ENCODE results near the gene BTBD17.
"Not testable (repeated sequence)": the region's sequence is repeated elsewhere in the genome, so short reads cannot be mapped to it uniquely, and the experiment has no call there.

The BTBD17 gene

DNA sequence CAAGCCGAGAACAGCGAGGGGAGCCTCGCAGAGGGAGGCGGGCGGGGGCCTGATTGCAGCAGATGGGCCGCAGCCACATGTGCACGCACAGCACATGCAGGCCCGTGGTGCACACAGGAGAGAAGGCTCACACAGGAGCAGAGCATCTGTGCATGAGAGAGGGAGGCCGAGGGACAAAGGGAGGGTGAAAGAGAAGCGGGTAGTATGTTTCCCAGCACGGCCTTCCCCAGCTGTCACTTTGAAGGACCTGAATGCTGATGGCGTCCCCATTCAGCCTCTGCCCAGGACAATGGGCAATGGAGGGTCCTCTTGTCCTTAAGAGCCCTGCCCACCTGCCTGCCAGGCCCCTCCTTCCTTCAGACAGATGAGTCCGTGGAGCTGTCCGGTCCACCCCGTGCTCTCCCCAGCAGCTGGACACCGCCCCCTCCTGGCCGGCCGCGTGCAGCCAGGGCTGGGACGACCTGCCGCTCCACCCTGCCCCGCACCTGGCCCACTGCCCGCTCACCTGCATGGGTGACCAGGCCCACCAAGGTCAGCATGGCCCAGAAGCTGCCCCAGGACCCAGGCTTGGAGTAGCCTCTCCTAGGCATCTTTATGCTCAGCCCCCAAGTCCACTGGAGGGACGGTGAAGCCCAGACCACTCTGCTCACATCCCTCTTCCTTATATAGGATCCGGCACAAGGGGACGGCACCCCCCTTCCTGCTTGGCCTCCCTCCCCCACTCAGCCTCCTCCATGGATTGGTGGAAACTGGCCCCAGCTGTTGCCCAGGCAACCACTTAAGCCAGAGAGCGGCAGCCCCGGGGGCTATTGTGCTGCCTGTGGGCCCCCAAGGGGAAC is at the start of gene BTBD17:
Gene BTBD17, minus strand, starts transcription at position 639 of the 839 bp plus-strand sequence. Its CDS starts 49 bp downstream, at position 590.
- peak; percentile 88 for DNase-seq

- no peak for DNase-seq
Measured at GRCh38 chr17:74410001-74410443, 48.4 kb upstream of the BTBD17 start.

DNA sequence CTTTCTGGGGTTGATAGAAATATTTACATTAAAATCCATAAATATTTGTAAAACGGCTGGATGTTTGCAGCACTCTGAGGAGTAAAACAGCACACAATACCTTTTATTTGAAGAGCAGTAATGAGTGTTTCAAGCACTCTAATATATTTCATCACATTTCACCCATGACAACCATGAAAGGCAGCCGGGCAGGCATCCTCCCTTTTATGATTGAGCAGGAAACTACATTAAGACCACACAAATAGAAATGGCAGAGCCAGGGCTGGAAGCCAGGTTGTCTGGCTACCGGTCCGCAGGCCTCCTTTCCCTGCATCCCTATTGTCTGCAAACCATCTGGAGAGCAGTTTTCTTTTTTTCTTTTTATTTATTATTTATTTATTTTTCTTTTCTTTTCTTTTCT is 47.1 kb upstream of the BTBD17 start:
- DNase-seq, result no peak

DNA sequence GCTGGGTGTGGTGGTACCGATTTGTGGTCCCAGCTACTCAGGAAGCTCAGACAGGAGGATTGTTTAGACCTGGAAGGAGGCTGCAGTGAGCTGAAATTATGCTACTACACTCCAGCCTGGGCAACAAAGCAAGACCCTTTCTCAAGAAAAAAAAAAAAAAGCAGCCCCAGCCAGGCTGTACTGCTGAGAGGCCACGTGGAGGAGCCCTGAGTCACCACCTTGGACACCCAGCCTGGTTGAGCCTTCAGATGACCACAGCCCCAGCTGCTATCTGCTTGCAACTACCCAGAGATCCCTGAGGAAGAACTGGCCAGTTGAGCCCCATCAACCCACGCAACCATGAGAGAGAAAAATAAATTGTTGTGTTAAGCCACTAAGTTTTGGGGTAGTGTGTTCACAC is 46.6 kb upstream of the BTBD17 start:
- no peak for DNase-seq

DNA sequence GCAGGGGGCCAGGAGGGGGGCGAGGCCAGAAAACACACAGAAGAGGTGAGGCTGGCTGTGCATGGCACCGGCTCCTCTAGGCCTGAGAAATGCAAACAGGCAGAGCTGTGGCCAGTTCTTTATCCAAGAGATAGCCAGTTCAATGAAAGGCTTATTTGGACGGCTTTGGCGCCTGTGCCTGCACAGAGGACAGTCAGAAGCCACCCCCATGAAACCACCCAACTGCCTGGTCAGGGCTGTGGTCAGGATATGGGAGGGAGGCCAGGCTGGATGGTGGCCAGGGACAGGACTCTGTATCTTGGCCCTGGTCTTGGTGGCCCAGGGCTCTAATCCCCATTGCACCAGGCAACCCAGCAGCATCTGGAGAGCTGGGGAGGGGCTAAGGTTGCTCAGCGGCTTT is 45.7 kb upstream of the BTBD17 start:
- no peak for DNase-seq

DNA sequence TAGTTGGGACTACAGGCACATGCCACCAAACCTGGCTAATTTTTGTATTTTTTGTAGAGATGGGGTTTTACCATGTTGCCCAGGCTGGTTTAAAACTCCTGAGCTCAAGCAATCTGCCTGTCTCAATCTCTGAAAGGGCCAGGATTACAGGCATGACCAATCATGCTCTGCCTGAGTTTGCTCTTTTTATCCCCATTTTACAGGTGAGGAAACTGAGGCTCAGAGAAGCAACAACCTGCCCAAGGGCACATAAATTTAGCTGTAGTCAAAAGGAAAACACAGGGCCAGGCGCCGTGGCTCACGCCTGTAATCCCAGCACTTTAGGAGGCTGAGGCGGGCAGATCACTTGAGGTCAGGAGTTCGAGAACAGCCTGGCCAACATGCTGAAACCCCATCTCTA is 43.6 kb upstream of the BTBD17 start:
- DNase-seq, result not testable (repeated sequence)

GRCh38 chr17:74404789-74405188 is 43.1 kb upstream of the BTBD17 start:
- DNase-seq, result no peak

DNA sequence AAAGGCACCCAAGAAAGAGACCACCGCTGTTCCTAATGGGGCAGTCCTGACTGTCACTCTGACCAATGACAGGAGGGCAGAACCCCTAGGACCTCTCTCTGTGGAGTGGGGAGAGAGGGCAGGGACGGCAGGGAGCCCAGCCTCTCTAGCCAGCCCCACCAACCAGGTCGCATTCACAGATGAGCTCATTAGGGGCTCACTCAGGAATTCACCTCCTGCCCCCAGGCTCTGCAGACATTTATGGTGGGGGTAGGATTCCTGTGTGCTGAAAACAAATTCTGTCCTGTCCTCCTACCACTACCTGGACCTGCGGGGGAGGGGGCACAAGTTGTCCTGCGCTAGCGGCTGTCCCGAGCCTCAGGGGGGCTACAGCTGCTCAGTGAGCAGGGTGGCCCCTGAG is 42.5 kb upstream of the BTBD17 start:
- DNase-seq, result no peak

DNA sequence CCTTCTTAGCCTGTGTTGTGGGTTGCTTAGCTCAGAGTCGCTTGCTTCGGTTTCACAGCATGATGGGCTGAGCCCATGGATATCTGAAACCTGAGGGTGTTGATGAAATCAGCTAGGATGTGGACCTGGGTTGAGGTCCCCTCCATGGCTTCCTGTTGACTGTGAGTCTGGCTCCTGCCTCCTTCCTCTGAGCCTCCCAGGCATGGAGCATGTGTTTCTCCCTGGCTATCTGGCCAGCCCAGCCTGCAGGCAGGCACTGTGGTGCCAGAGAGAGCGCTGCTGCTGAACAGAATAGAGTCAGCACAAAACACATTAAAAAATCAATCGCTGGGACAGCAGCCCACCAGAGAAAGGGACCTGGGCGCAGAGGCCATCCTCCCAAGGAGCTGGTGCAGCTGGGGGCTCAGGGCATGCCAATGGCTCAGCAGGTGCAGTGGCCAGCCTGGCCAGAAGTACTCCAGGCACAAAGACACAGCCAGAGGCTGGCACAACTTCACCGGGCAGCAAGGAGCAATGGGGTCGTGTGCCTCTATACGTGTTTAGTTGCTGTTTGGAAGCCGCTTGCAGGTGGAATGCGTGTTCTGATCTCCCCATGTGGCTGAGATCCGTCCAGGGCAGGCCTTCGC is 42.0 kb upstream of the BTBD17 start:
- DNase-seq, result no peak

- DNase-seq, result no peak
Measured at GRCh38 chr17:74402048-74402447, 40.4 kb upstream of the BTBD17 start.

DNA sequence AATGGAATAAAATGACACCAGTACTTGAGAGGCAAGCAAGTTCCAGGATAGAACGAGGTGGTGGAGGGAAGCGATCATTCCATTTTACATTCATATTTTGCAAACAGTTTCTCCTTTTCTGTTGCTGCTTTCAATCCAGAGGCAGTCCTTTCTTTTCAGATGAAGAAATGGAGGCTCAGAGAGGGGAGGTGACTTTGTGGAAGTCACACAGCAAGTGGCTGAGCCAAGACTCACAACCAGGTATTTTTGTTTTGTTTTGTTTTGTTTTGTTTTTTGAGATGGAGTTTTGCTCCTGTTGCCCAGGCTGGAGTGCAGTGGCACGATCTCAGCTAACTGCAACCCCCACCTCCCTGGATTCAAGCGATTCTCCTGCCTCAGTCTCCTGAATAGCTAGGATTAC is 34.9 kb upstream of the BTBD17 start:
- DNase-seq, result no peak

GRCh38 chr17:74394977-74395376 is 33.3 kb upstream of the BTBD17 start:
- peak; percentile 66 for DNase-seq

- no peak for DNase-seq
Measured at GRCh38 chr17:74394275-74394950, 32.7 kb upstream of the BTBD17 start.

- DNase-seq, result peak; percentile 72
Measured at GRCh38 chr17:74393346-74393942, 31.8 kb upstream of the BTBD17 start.

DNA sequence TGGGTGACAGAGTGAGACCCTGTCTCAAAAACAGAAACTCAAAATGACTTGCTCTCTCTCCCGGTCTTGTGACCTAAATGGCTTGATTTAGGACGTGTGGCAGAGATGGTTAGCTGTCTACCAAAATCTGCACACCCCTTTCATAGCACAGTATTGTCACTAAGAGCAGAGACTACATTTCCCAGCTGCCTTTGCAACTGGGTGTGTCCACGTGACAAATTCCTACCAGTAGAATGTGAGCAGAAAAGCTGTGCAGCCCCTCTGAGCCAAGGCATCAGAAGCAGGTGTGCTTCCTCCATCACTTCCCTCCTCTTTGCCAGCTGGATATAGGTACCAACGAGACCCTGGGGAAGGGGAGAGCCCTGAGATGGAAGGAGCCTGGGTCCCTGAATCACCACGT is 31.2 kb upstream of the BTBD17 start:
- DNase-seq, result peak; percentile 81

- DNase-seq, result no peak
Measured at GRCh38 chr17:74391771-74392170, 30.1 kb upstream of the BTBD17 start.

DNA sequence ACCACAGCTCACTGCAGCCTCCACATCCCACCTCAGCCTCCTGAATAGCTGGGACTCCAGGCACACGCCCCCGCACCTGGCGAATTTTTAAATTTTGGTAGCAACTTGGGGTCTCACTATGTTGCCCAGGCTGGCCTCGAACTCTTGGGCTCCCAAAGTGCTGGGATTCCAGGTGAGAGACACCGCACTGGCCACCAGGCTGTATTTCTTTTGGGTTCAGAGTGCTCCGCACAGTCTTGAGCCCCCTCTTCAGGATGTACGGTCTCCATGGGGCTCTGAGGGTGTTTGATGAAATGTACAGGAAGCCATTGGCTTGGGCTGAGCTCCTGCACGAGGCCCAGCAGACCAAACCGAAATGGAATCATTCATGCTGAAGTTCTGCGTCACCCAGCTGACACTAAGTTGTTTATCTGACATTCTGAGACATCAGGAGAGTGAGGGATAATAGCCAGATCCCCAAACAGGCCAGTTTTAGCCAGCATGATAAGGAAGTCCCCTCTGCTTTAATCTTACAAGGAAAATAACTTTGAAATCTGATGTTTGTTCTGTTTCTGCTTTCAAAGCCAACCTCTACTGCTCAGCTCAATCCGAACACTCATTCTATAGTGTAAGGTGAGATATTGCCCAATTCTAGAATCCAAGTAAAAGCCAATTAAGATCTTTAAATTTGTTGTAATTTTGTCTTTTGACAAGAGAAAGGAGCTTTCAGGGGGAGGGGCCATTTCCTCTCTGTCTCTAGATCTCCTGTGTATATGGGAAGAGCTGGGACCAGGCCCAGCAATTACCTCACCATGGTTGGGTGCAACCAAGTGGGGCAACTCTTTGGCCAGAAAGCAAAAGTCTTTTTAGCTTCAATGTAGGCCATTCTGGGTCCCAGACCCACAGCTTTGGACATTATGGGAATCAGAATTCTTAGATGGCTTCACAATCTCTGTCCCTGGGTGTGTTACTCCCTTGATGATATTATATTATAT is 29.3 kb upstream of the BTBD17 start:
- no peak for DNase-seq

- no peak for DNase-seq
Measured at GRCh38 chr17:74389937-74390679, 28.4 kb upstream of the BTBD17 start.

DNA sequence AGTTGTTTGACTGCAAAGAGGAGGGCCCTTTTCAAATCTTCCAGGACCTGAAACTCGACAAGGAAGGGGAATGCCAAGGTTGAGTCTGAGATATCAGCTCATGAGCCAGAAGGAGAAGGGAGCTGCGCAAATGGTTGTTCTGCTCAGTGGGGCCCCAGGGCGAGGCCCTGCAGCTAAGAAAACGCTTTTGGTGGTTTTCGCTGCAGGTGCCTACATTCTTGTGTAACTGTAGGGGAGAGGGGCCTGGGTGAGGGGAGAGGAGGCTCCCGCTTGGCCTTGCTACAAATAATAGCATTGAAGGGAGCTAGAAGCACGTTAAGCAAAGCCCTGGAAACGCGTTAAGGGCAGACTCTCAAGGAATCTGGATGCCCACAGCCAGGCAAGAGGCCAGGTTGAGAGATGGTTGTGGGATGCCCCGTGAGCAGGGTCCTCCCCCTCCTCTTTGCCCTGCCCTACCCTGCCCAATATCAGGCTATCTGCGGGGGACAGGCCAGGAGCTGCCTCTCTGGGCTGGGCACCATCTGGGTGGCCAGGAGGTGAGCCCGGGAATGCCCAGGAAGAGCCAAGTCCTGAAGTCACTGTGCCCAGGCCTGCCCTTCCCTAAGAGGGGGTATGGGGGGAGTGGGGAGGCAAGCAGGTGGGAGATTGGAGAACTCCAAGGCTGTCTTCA is 27.6 kb upstream of the BTBD17 start:
- DNase-seq, result no peak

GRCh38 chr17:74387365-74388218 is 25.9 kb upstream of the BTBD17 start:
- no peak for DNase-seq
